ENCODE results near the gene SLIT3.
"Not testable (repeated sequence)": the region's sequence is repeated elsewhere in the genome, so short reads cannot be mapped to it uniquely, and the experiment has no call there.

Gene SLIT3

DNA sequence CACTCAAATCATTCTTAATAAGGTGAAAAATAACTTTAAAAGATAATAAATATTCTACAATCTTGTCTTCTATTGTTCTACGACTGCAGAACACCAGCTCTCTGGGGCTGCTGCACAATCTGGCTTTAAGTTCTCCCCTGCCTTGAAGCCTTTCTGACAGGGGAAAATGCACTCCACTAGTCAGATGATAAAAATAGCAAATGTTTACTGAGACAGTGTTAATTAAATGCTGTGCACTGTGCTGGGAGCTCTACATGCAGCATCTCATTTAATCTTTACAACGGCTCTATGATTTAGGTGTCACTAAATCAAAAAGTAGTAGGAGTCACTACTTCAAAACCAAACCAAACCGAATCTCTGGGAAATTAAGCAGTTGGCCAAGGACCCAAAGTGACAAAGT lies 132.7 kb downstream of the SLIT3 start:
- no peak for DNase-seq

DNA sequence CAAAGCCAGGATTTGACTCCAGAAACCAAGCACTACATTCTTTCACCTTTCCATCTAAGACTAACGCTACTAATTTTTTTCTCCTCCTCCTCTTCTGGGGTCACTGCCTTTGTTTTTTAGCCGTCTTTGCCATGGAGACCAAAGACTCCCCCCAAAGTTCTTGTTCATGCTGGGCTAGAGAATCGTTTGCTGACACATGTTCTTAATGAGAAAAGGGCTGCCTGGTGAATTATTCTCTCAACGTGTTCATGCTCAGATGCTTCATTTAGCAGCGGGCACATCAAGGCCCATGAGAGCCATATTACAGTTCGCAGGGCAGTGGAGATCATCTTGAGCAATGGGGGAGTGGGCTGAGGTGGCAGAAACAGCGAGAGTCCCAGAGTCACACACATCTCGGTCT lies 134.9 kb downstream of the SLIT3 start:
- DNase-seq, result no peak

DNA sequence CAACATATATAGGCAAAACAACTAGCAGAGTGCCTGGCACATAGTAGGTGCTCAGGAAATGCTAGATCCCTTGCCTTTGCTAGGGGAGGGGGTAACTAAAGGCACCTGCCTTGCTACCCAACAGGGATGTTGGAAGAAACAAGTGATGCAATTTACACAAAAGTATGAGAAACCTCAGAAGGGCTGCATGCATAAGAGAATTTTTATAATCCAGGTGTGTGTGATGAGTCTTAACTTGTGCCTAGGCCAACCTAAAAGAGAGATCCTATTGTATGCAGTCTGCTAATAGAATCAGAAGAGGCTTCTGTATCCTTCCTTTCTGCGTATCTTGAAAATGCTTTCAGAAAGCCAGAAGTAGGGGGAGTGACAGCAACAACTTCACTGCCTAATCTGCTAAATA lies 135.9 kb downstream of the SLIT3 start:
- DNase-seq, result no peak

DNA sequence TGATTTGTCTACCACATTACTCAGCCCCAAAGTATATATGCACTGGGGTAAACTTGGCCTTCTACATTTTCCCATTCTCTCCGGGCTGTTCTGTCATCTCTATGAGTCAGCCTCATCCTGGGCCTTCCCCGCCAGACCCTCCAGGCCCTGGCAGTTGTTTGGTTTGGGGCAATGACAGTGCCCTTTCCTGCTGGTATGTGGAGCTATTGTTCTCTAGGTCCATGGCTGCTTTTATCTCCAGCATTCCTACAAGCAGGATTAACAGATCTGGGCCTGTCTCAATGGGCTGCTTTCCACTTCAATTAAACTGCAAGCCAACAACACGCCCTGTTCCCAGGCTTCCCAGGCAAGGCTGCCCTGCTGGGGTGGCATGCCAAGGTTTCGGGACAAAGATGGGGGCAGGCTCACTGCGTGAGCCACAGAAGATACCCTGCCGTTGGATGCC lies 136.4 kb downstream of the SLIT3 start:
- no peak for DNase-seq

DNA sequence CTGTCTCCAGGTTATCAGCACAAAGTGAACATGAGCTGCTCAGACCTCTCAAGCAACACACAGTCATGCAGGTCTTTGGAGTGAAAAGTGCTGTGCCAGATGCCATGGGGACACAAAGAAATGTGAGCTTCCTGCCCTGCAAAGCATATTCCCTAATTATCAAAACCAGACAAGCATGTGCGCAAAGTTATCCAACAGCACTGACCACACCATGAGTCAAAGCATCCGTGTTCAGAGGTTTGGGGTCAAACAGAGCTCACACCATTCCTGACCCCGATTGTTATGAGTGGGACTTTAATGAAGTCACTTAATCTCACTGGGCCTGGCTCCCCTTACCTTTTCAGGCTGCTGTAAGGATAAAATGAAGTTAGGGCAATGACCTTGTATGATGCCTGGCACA lies 138.5 kb downstream of the SLIT3 start:
- DNase-seq, result no peak

DNA sequence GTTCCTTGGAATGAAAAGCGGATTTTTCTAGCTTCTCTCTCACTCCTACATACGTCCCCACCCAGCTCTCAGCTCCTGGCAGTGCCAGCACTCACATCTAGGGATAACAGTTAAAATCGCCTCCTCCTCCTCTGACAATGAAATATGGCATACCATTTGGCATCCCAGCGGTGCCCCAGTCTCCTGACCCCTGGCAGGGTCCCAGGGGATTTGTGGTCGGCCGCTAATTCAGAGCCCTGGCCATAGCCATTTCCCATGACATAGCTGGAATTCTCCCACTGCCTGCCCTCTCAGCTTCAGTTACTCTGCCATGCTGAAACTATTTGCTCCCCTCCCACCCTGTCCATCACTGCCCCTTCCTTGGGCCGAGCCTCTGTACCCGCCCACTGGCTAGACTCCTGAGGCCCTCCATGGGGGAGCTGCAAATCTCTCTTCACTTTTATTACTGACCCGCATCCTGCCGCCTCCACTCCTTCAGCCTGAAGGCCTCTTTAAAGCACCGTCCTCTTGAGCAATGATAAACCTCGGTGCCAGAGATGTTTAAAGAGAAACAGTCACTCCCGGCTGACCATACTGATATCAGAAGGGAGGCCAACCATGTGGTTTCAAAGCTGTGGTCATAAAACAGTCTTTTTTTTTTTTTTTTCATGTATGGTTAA lies 139.8 kb downstream of the SLIT3 start:
- DNase-seq, result no peak

DNA sequence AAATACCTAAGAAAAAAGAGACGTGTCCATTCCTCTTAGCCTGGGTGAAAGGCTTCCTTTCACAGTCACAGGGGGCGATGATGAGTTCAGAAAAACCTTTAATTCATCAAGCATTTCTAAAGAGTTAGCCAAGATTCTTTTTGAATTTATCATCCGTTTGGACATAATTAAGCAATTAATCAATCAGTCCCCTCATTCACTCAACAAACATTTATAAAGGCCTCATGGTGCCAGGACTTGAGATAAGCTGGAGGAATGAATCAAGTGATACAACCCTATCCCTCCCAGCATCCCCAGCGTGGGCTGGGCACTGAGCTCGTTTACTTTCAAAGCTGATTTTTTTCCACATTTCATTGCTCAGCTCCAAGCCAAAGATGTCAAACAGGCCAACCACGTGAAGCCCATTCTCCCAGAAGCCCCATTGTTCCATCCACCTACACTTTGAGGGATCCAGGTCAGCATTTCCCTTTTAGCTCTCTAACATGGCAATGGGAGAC lies 140.5 kb downstream of the SLIT3 start:
- DNase-seq, result no peak

DNA sequence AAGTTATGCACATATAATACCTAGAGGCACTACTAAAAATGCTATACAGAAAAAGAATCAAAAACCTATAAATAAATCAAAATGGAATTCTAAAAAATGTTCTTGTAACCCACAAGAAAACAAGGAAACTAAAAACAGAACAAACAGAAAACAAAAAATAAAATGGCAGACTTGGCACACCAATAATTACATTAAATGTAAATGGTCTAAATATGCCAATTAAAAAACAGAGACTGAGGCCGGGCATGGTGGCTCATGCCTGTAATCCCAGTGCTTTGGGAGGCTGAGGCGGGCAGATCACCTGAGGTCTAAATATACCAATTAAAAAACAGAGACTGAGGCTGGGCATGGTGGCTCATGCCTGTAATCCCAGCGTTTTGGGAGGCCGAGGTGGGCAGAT lies 142.2 kb downstream of the SLIT3 start:
- DNase-seq, result no peak

DNA sequence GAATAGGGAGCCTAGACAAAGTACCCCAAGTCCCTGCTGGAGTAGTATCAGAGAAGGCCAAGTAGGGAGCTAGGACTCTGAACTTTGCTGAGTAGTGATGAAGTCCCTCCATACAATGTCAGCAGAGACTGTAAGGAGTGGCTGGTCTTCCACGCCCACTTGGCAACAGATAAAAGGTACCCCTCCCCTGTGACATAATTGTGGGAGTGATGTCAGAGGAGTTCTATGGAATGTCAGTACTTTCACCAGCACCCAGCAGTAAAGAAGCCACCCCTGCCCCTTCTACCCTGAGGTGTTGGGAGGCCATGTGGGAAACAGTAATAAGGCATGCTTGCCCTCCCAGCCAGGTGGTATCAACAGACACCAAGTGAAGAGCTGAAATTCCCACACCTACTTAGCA lies 143.9 kb downstream of the SLIT3 start:
- no peak for DNase-seq

DNA sequence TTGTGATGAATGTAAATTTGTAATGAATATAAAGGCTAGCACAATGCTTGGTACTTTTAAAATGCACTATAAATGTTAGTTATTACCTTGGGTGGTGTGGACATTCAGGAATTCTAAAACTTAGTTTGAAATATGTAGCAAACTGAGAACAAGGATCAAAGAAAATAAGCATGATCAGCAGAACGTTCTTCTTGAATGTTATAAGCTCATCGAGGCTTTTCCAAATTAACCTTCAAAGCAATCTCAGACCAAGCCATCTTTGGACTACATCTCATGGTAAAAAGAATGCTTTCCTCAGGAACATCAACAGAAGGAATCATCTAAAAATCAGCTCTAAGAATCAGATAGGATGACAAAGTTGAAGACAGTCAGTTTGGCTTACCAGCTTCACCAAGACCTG lies 146.3 kb downstream of the SLIT3 start:
- DNase-seq, result no peak

DNA sequence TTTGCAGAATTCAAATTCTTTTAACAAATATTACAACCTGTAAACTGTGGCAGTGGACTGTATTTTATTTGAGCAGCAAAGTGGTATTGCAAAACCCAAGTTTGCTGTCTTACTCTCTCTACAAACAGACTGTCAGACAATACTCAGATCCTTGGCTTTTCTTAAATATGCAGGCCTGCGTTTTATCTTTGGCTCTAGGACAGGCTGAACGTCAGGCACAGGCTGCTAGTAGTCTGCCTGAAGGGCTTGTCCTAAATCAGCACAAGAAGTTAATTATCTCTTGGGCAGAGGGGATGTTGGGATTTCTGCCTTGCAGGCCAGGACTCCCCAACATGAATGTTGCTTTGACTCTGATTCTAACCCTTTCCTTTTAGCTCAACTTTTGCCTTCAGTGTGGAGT lies 147.5 kb downstream of the SLIT3 start:
- DNase-seq, result no peak

DNA sequence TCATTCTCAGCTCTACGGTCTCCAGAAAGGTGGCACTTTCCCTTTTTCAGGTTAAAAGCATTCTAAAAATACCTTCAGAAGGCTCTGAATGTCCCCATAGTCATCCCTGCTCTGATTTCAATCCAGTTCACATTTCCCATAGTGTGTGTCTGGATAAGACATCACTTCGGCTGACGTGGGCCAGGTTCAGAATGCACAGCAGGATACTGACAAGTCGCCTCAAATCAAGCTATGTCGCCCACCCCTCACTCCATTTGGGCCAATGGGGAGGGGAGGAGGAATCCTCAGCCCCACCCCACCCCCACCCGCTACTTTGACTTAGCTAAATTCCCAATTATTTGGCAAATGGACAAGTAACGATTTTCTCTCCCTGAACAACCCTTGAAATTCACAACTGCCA lies 148.0 kb downstream of the SLIT3 start:
- no peak for DNase-seq

DNA sequence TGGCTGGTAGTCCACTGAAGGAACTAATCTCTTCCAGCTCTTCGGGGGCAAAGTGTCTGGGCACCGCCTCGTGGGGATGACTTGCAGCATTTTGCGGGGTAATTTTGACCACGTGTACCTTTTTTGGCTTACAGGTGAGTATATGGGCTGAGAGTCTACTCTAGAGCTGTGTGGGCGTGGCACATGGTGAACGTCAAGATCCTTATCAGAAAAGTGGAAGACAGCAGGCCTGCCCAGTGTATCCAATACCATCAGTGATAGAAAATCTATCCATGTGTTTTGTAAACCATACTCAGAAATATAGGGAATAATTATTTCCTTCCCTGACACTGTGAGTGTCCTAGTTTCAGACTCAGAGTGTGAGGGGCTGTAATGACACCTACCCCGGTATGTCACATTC lies 148.5 kb downstream of the SLIT3 start:
- DNase-seq, result no peak

DNA sequence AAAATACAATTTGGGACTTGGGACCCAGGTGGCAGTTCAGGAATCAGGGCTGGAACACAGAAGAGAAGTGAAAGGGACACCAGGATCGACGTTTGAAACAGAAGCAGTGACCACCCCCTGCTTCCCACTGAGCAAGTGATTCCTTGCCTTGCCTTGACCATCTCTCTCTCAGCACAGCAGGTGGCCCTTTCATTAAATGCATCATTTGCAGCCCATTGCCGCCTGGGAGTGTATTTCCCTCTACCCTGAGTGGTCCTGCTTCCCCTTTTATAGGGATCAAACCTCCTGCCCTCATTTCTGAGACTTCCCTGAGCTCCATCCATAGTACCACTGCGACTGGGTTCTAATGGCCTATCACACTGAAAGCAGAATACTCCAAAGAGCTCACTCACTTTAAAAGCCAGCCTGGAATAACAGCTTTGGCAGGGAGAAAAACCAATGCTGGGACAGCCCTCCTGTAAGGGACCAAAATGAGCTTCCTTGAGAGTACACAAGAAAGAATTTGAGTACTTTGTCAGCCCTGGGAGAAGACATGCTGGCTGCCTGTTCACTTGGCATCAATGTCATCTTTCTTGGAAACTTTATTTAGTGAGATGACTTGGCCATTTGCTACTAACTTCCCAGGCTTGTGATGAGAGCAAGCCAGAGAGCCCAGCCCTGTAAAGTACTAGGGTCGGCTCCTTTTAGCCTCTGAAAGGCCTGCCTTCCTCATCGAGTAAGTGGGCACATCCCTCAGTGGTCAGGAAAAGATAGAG lies 149.7 kb downstream of the SLIT3 start:
- no peak for DNase-seq

DNA sequence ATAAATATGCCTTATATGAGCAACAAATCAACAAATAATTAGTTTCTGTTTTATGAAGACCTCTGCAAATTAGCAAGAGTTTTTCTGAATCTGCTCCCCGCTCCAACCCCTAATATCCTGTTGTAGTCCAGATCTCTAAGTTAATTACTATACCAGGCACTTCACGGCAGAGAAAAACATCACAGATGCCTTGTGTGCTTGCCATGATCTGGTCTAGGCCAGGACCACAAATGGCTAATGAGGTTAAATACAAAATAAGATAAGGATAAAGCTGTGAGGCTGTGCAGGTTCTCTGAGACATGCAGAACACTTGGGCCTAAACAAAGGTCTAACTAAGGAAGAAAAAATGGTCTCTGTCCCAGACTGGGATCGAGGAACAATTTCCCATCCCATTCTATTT lies 150.8 kb downstream of the SLIT3 start:
- DNase-seq, result no peak

DNA sequence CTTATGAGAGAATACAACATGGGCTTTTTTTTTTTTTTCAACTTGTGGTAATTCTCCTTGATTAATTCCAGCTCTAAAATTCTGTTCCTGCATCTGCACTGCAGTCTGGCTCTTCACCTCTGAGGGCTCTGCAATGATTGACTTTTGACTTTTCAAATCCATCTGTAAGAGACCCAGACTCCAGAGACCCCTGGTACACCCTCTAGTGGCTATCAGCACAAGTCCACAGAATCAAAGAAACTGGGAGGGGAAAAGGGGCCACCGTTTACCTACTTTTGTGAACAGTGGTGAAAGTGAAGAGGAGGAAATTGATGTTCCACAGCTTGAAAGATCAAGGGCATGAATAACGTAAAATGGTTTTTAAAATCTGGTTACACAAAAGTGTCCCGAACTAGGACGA lies 151.6 kb downstream of the SLIT3 start:
- DNase-seq, result no peak

DNA sequence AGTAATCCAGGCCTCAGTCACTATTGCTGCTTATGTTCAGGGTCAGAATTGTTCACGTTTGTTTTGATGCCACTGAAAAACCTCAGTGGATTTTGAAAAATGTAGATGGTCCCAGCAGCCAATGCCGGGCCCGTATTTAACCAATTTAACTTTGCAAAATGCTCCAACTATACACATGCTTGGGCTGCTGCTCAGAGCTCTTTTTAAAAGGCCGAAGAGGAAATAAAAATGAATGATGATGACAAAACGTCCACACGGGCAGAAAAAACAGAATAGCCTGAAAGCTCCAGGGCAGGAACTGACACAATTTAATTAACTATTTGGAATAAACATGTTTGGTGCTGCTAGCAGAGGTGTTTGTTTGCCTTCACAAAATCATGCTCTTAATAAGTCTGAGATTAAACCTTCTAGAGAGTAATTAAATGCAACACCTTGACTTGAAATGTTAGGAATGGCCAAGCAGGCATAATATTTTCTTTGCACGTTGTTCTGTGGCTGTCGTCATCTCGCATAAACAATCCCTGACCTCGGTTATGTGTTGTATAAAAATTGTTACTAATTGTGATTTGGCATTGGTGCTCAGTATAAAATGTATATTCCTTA lies 152.7 kb downstream of the SLIT3 start:
- no peak for DNase-seq

DNA sequence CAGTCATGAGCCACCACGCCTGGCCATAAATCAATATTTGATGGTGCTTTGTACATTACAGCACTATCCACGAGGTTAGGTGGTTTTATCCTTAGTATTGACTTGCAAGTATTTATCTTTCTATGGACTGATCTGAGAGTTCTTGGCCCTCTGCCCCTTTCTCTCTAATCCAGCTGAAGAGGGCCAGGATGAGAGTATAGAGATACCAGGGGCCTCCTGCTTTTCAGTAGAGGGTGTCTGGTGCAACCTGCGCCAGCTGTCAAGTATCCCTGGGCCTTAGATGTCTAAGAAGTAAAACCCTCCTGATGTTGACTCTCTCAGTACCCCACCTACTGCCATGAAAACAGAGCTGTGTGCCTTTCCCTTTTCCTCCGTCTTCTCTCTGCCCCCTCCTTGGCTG lies 153.4 kb downstream of the SLIT3 start:
- DNase-seq, result no peak

DNA sequence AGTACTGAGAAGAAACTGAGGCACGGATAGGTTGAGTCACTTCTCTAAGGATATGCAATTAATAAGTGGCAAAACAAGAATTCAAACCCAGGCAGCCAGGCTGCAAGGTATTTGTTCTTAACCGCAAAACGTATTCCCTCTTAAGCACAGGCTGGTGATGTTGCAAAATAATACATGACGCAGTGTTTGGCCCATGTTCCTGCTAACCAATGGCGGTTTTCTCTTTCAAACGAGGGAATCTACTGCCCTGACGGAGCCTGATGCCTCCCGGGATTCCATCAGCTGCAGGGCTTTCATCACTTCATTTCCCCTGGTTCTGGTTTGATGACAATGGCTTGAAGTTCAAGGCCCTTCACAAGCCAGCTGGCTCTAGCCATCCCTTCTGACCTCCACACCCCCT lies 154.8 kb downstream of the SLIT3 start:
- DNase-seq, result no peak

DNA sequence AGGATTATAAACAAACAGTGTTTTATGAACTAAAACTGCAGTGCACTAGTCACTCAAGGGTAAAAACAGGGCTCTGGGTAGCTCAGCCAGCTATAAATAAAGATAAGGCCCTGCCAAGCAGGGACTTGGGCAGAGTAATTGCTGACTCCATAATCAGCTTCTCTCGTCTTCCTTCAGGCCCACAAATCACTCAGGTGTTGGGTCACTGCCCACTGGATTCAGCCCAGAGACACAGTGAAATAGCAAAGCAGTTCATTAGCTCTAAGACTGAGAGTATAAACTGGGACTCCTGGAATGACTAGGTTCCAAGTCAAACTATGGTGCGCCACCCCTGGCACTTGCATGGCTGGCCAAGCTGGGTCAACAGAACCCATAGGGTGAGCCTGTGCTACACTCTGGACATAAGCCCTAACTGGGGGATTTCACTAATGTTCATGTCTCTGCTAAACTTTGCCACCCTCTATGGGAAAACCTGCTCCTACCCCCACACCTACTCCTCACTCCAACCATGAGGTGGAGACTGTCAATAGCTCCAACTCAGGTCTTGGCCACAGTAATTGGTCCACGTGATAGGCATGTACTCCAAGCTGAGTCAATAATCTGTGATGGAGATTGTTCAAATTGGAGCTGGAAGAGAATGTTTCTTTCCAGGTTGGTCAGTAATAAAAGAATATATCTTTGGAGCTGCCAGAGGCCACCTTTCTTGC lies 158.5 kb downstream of the SLIT3 start:
- DNase-seq, result no peak

DNA sequence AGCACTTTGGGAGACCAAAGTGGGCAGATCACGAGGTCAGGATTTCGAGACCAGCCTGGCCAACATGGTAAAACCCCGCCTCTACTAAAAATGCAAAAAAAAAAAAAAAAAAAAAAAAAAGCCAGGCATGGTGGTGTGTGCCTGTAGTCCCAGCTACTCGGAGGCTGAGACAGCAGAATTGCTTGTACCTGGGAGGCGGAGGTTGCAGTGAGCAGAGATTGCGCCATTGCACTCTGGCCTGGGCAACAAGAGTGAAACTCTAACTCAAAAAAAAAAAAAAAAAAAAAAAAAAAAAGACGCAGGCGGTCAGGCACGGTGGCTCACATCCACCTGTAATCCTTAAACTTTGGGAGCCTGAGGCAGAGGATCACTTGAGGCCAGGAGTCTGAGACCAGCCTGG lies 160.7 kb downstream of the SLIT3 start:
- not testable (repeated sequence) for DNase-seq

DNA sequence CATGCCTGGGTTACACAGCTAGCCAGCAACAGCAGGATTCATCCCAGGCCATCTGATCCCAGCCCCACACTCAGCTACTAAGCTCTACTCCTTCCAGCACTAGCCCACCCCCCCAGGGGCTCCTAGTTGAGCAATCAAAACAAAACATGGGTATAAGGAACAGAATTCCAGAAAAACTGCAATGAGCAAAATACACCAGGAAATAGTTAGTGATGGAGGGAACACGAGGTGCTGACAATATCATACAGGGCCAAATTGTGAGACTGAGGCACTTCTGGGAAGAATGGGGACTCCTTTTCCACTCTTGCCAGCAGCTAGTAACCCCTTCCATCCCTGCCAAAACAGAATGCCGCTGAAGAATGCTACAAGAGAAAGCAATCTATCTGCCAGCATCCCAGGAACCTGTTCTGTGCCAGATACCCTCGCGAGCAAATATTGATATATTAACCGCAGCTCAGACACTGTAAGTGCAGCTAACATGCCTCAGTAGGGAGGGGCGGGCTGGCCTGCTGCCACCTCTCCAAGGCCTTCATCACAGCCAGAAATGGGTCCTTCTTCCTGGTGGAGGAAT lies 161.4 kb downstream of the SLIT3 start:
- DNase-seq, result no peak

DNA sequence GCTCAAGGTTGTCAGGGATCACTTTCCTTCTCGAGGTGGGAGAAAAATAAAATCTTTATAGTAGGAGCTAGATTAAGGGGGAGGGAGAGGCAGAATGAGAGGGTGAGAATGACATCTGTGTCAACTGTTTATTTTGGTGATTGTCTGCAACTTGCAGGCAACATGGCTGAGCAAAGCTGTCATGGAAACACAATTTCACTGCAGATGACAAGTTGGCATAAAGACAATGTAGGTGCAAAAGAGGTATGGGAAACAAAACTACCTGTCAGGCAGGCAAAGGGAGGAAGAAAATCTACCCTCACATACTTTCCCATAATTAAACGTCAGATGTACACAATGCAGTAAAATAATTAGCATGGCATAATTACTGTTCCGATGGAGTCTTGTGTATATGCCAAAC lies 167.4 kb downstream of the SLIT3 start:
- DNase-seq, result no peak
